Activated T-cell treated with anti-CD3 and anti-CD28 coated beads for 48 hours (primary cell): ENCODE measurements around the gene DCAF8L2.
"Not testable (repeated sequence)": the region's sequence is repeated elsewhere in the genome, so short reads cannot be mapped to it uniquely, and the experiment has no call there.

Experiments used
- DNase-seq: peaks from one replicate; pipeline ENCODE4 v3.0.0-alpha.2; 2020; ENCODE audit warnings: low read depth

DCAF8L2 gene

DNA sequence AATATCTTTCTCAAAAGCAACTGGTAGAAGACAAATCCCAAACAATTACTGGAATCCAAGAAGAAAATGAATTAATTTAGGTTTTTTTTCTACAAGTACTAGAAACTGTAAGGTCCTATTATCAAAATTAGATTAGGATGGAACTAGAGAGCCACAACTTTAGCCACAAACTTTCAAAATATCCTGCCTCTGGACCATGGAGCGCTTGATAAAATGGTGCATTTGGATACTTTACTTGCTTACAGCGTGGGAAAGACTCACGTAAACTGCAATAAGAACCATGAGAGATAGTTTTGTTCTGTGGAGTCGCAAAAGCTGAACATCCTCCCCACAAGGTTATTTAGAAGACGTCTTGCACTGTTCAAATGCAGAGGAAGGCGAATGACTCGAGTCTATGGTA, at the start of gene DCAF8L2:
Gene DCAF8L2, plus strand, starts transcription at position 301 of the 400 bp plus-strand sequence. CDS start 156,552 bp downstream, outside the sequence.
- DNase-seq: no peak

- DNase-seq: not testable (repeated sequence)
Observed at GRCh38 chrX:27541161-27541560, 49.0 kb upstream of the DCAF8L2 start.

- no peak for DNase-seq
Observed at GRCh38 chrX:27548624-27549023, 41.5 kb upstream of the DCAF8L2 start.

DNA sequence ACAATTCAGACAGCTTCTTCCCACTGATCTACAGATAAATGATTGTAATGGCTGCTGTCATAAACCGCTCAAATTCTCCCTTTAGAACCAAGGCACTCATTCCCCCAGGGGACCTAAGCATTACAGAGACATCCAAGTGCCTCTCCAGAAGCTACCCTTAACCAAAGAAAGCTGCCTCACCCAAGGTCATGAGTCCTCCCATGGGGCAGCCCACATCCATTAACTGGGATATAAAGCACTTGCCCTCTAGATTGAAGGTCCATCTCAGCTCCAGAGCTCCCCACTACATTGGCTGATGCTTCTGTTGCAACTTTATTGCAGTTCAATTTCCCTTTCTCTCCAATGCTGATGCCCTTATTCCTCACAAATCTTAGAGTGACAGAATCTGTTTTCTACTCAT, 40.5 kb upstream of the DCAF8L2 start:
- no peak for DNase-seq

GRCh38 chrX:27555514-27555913, 34.6 kb upstream of the DCAF8L2 start:
- DNase-seq: no peak

DNA sequence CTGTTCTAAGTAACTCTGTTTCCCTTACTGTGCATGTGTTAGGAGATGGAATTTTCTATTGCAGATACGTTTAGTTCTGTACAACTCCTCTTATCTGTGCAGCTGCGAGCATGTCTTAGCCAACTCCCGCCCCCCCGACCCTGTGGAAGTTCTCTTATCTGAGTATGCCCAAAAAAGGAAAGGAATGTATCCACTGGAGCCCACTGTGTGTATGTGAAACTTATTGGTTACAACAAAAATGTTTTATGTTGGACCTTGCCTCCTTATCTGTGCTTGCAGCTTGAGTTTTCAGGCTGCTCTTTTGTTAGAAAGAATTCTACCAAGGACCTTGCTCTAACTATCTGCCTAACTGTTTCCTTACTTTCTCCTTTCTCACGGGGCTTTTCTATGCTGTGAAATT, 24.2 kb upstream of the DCAF8L2 start:
- DNase-seq: no peak

DNA sequence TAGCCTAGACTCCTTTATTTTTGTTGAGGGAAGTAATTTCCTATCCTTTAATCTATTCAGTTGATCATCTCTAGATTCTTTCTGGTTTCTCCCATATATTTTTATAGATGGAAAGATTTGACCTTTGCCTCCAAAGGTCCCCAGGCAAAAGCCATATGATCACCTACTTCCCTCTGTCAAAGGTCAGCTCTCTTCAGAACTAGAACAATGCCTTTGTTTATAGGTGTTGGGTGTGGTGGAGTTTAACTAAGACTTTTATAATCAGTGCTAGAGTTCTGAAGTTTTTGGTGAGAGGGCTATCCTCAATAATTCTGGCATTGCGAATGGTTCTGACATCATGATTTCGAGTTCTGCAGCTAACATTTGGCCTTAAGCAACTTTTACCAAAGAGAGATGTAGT, 19.0 kb upstream of the DCAF8L2 start:
- no peak for DNase-seq

- DNase-seq: no peak
Observed at GRCh38 chrX:27575565-27575964, 14.6 kb upstream of the DCAF8L2 start.

DNA sequence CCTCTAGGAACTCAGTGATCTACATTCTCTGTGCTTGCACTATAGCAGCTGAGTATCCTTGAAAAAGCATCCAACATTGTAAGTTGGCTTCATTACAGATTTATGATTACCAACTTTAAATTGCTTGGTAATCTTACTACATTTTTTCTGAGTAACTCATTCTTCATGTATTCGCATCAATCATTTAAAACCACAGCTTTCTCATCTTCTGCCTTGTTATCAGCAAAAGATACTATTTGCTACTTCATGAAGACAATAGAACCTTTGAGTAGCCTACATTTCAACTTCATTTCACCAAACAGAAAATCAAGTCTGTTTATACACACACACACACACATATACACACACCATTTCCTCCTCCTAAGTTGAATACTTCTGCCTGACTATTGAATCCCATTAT, 6.2 kb upstream of the DCAF8L2 start:
- no peak for DNase-seq

DNA sequence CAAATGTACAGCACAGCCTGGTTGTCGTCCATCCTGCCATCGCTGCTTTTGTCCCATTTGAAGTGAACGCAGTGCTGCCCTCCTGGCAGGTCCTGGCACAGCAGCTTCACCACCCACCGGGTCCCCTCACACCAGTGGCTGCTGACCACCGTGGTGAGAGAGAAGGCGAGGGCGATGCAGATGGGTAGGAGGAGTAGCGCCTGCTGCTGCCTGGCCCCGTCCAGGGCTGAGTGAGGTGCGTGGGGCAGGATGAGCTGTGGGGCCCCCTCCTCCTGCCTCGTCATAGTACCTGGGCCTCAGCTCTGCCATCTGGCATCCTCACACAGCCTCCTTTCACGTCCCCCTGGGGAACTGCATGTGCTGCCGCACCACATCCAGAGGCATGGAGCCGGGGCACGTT, 1.8 kb downstream of the DCAF8L2 start:
- DNase-seq: no peak

GRCh38 chrX:27597508-27597907, 7.4 kb downstream of the DCAF8L2 start:
- DNase-seq: no peak

DNA sequence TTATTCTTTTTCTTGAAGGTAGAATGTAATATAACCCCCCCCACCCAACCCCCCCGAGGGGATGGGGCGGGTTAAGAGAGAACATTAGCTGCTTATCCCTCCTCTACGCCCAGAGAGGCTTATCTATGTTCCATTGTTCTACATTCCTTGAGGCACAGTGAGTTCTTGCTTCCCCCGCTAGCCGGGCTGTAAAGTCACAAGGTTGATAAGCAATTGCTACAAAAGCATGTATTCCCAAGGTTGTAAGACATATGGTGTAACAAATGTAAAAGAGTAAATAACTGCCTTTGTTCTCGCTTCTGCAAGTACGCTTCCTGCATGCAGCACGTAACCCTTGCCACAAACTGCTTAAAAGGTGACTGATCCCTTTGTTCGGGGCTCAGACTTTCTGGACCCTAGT, 8.2 kb downstream of the DCAF8L2 start:
- DNase-seq: no peak

GRCh38 chrX:27599928-27600327, 9.8 kb downstream of the DCAF8L2 start:
- DNase-seq: no peak

DNA sequence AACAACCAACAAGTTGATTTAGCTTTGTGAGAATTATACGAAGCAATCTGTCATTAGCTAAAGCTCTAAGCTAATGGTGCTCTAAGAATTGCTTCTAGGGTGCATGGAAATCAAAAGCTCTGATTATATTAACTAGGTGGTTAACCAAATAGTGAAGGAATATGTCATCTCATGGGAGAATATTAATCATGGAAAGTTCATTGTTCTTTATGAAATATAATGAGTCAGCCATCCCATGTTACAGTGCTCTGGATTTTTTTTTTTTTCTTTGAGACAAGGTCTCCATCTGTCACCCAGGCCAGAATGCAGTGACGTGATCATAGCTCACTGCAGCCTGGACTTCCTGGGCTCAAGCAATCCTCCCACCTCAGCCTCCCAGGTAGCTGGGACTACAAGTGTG, 10.5 kb downstream of the DCAF8L2 start:
- no peak for DNase-seq

DNA sequence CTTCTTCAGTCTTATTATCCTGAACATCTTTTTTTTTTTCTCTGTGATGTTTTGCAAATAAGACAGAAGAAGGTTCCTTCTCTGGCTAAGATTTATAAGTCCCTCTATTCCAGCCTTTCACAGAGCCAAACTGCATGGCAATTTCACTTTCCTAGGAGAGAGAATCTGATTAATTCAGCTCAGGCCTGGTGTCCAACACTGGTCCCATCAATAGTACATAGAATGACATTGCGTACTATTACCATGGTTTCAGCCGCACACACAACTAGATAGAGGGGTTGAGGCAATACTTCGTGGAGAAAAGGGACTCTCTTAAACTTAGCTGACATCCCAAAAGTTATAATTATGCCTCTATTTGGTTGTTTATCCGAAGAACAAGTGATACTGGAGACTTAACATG, 18.5 kb downstream of the DCAF8L2 start:
- DNase-seq: no peak

DNA sequence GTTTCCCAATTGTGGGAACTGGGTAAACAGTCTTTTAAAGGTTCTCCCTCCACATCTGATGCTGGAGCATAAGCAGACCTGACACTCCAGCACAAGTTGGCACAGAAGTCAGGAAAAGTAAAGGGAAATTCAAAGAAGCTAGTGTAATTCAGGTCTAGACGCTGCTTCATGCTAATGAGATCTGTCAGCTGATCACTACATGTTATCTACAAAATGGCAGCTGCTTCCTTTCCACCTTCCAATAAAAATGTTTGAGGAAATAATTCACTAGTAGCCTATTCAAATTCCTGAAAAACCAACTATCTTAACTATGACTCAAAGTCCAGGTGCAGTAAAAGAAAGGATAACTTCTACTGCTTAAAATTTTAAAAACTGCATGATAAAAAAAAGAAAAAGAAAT, 29.3 kb downstream of the DCAF8L2 start:
- no peak for DNase-seq

DNA sequence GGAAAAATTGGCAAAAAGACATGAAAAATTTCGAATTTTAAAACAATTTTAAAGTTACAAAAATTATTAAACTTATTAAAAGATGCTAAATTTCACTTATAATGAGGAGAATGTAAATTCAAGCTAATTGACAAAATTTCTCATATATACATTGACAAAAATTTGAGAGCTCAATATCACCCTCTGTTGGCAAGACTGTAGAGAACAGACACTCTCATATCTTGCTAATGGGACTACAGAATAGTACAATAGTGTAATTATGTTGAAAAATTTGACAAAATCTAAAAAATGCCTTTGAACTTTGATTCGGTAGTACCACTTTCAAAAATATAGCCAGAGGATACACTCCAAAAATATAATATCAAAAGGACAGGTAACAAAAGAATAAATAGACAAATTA, 29.8 kb downstream of the DCAF8L2 start:
- DNase-seq: no peak

GRCh38 chrX:27622883-27623282, 32.7 kb downstream of the DCAF8L2 start:
- no peak for DNase-seq

- DNase-seq: no peak
Observed at GRCh38 chrX:27626066-27626465, 35.9 kb downstream of the DCAF8L2 start.

GRCh38 chrX:27633328-27633727, 43.2 kb downstream of the DCAF8L2 start:
- no peak for DNase-seq

DNA sequence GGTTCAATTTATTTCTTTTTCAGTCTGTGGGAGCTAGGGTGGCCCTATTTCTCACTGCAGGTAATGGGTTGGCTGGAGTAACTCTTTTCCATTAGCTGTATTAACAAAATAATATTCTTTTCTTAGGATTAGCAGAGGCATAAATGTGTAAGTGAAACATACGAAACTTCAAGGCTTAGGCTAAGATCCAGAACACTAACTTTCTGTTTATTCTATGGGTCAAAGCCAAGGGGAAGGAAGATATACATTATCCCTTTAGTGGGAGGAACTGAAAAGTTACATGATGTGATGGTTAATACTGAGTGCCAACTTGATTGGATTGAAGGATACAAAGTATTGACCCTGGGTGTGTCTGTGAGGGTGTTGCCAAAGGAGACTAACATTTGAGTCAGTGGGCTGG, 66.4 kb downstream of the DCAF8L2 start:
- DNase-seq: no peak

DNA sequence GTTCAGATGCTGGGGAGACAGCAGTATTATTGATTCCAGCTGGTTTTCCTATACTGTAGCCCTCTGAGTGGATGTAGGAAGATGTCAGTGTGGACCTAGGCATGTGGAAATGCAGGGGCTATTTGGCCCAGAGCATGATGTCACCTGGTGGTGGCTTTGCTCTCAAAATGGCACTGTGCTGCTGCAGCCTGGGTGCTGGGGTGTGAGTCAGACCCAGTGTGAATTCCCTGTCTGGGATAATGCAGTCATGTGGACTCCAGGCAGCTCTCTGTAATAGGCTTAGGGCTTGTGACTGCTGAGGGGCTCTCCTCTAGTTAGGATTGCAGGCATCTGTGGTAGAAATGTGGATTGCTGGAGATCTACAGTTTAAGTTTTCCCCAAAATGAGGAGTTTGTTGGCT, 70.7 kb downstream of the DCAF8L2 start:
- DNase-seq: no peak

GRCh38 chrX:27671234-27671633, 81.1 kb downstream of the DCAF8L2 start:
- no peak for DNase-seq

- no peak for DNase-seq
Observed at GRCh38 chrX:27674491-27674890, 84.3 kb downstream of the DCAF8L2 start.

- no peak for DNase-seq
Observed at GRCh38 chrX:27675493-27675892, 85.3 kb downstream of the DCAF8L2 start.
